NCI-H510A treated with DMSO at 0.1 percent for 48 hours (cell line): ENCODE data around the gene PARVG.

Source experiments
- DNase-seq: peaks from one replicate; lab custom pipeline; 2025; lab: John Stamatoyannopoulos, UW

PARVG gene

GRCh38 chr22:44180706-44181032, at the start of gene PARVG:
TSS of gene PARVG (plus strand) at chr22:44180925. CDS start at chr22:44183330, 2,405 bp downstream.
- DNase-seq: no peak

GRCh38 chr22:44131412-44131811, 49.3 kb upstream of the PARVG start:
- no peak for DNase-seq

GRCh38 chr22:44131989-44132685, 48.6 kb upstream of the PARVG start:
- no peak for DNase-seq

GRCh38 chr22:44132724-44133123, 48.0 kb upstream of the PARVG start:
- DNase-seq: peak; percentile 31

GRCh38 chr22:44133161-44133560, 47.6 kb upstream of the PARVG start:
- no peak for DNase-seq

GRCh38 chr22:44133901-44134571, 46.7 kb upstream of the PARVG start:
- no peak for DNase-seq

- no peak for DNase-seq
These were observed 44.6 kb upstream of the PARVG start for GRCh38 chr22:44136112-44136511.

GRCh38 chr22:44136786-44137185, 43.9 kb upstream of the PARVG start:
- no peak for DNase-seq

GRCh38 chr22:44137415-44137814, 43.3 kb upstream of the PARVG start:
- no peak for DNase-seq

- peak; percentile 70 for DNase-seq
These were observed 41.0 kb upstream of the PARVG start for GRCh38 chr22:44139773-44140172.

- DNase-seq: no peak
These were observed 38.2 kb upstream of the PARVG start for GRCh38 chr22:44142421-44143104.

- DNase-seq: no peak
These were observed 37.6 kb upstream of the PARVG start for GRCh38 chr22:44143105-44143474.

GRCh38 chr22:44143579-44143978, 37.1 kb upstream of the PARVG start:
- DNase-seq: no peak

- no peak for DNase-seq
These were observed 36.6 kb upstream of the PARVG start for GRCh38 chr22:44144046-44144569.

- no peak for DNase-seq
These were observed 35.2 kb upstream of the PARVG start for GRCh38 chr22:44145544-44145943.

GRCh38 chr22:44146088-44146861, 34.5 kb upstream of the PARVG start:
- DNase-seq: no peak

GRCh38 chr22:44147008-44147645, 33.6 kb upstream of the PARVG start:
- DNase-seq: no peak

GRCh38 chr22:44147821-44148574, 32.7 kb upstream of the PARVG start:
- no peak for DNase-seq

GRCh38 chr22:44151676-44152075, 29.0 kb upstream of the PARVG start:
- DNase-seq: no peak

- no peak for DNase-seq
These were observed 27.0 kb upstream of the PARVG start for GRCh38 chr22:44153710-44154109.

GRCh38 chr22:44154436-44154942, 26.2 kb upstream of the PARVG start:
- no peak for DNase-seq
